IPS-20b (cell line): Measurements from ENCODE around the gene AACS.
A peak's percentile ranks its signal among the peaks of the same experiment; 100 is the strongest.
"Not testable (repeated sequence)": the region's sequence is repeated elsewhere in the genome, so short reads cannot be mapped to it uniquely, and the experiment has no call there.

Experiments used
- H3K27ac ChIP-seq: one replicate; pipeline ENCODE4 v1.5.1; 2013; ENCODE audit warnings: low read length
- H3K27me3 ChIP-seq: 2 replicates; pipeline ENCODE4 v1.6.1; 2013; ENCODE audit warnings: mild to moderate bottlenecking, low read length, inconsistent platforms; ENCODE audit not compliant: insufficient read depth
- H3K36me3 ChIP-seq: 2 replicates; pipeline ENCODE4 v1.6.1; 2013; ENCODE audit warnings: low read depth, mild to moderate bottlenecking, inconsistent platforms, low read length, moderate library complexity; ENCODE audit not compliant: insufficient read depth
- H3K4me1 ChIP-seq: 2 replicates; pipeline ENCODE4 v1.6.1; 2013; ENCODE audit warnings: mild to moderate bottlenecking, control low read depth, inconsistent platforms, low read length, moderate library complexity; ENCODE audit not compliant: insufficient read depth
- H3K4me3 ChIP-seq: 2 replicates; pipeline ENCODE4 v1.5.1; 2013; ENCODE audit warnings: mild to moderate bottlenecking, low read length, inconsistent platforms
- H3K9ac ChIP-seq: 2 replicates; pipeline ENCODE4 v1.6.1; 2013; ENCODE audit warnings: low read depth, mild to moderate bottlenecking, inconsistent platforms, low read length, moderate library complexity
- H3K9me3 ChIP-seq: 2 replicates; pipeline ENCODE4 v1.6.1; 2013; ENCODE audit warnings: mild to moderate bottlenecking, low read depth, low read length, inconsistent platforms; ENCODE audit not compliant: insufficient read depth

The AACS gene

DNA sequence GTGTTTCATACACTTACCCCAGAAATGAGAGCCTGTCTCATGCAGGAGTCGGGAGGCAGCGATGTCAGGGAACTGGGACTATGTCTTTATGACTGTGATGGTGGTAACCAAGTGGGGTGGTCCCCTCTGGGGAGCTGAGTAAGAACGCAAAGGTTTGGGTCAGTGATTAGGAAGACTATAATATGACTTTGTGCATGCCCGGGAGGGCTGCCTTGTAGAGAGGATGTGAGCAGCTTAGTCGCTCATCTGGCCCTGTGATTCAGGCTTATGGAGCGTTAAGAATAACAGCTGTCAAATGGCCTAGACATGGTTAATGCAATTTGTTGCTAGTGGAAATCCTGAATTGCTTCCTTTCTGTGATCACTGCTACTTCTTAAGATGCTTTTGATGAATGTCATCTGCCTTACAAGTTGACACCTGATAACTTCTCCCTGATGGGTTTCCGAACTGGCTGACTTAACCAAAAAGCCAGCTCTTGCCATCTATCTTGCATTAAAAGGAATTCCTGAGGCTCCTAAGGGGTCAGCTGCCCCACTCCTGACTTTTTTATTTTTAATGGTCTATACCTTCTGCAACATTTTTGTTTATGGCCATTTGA is 35.4 kb upstream of the AACS start:
- Histone ChIP-seq H3K9ac (no peak overlapping the region), H3K27ac (no peak overlapping the region), H3K27me3 (no peaks in the 10 kb centered on the region), H3K36me3 (peaks cover 14% of the 10 kb centered on the region), H3K9me3 (peaks cover 3% of the 10 kb centered on the region; the same call in 1 of the 2 replicates), H3K4me1 (no peaks in the 10 kb centered on the region), H3K4me3 (no peak overlapping the region)

DNA sequence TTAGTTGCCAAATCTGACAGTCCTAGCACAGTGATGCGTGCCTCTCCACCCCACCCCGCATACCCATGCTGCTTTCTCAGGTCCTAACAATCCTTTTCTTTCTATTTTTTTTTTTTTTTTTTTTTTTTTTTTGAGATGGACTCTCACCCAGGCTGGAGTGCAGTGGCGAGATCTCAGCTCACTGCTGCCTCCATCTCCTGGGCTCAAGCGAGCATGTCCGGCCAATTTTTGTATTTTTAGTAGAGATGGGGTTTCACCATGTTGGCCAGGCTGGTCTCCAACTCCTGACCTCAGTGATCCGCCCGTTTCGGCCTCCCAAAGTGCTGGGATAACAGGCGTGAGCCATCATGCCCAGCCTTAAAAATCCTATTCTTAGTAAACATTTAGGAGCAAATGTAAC is 33.8 kb upstream of the AACS start:
- not testable (repeated sequence) for H3K9me3 ChIP-seq, H3K27ac ChIP-seq, H3K27me3 ChIP-seq, H3K4me3 ChIP-seq, H3K4me1 ChIP-seq, H3K36me3 ChIP-seq, H3K9ac ChIP-seq

DNA sequence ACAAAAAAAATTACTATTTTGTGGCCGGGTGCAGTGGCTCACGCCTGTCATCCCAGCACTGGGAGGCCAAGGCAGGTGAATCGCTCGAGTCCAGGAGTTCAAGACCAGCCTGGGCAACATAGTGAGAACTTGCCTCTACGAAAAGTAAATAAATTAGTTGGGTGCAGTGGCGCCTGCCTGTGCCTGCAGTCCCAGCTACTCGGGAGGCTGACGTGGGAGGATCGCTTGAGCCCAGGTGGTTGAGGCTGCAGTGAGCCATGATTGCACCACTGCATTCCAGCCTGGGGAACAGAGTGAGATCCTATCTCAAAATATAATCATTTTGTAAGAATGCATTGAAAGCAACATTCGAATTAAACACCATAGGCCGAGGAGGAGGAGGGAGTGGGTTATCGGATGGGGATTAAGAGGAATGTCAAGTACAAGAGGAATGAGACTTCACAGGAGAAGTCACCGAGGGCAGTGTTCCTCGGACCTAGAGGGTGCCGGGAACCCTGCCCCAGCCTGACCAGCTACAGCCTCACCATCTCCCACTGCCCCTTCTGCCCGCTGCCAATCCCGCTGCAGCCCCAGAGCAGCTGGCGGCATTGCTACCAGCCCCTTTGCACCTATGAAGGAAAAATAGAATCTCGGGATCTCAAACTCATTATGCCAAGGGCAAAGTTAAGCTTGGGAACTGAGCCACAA is 32.6 kb upstream of the AACS start:
- Histone ChIP-seq H3K27ac (no peak overlapping the region), H3K36me3 (no peaks in the 10 kb centered on the region), H3K9ac (no peak overlapping the region), H3K4me1 (no peaks in the 10 kb centered on the region), H3K4me3 (no peak overlapping the region), H3K27me3 (no peaks in the 10 kb centered on the region), H3K9me3 (peaks cover 7% of the 10 kb centered on the region; the same call in 1 of the 2 replicates)

DNA sequence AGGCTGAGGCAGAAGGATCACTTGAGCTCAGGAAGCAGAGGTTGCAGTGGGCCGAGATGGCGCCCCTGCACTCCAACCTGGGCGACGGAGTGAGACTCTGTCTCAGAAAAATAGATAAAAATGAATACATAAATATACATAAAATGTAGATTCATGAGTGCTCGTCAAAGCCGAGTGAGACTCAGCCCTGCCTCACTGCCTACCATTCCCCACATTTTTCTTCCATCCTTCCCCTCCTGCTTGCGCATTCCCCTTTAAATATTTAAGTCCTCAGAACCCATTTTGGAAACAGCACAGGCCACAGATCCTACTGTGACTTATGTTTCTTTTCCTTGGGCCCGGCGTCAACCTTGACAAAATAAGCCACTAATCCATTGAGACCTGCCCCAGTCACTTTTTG is 31.9 kb upstream of the AACS start:
- Histone ChIP-seq H3K4me1 (no peaks in the 10 kb centered on the region), H3K9ac (no peak overlapping the region), H3K4me3 (no peak overlapping the region), H3K27ac (no peak overlapping the region), H3K27me3 (no peaks in the 10 kb centered on the region), H3K9me3 (peaks cover 7% of the 10 kb centered on the region; the same call in 1 of the 2 replicates), H3K36me3 (no peaks in the 10 kb centered on the region)

DNA sequence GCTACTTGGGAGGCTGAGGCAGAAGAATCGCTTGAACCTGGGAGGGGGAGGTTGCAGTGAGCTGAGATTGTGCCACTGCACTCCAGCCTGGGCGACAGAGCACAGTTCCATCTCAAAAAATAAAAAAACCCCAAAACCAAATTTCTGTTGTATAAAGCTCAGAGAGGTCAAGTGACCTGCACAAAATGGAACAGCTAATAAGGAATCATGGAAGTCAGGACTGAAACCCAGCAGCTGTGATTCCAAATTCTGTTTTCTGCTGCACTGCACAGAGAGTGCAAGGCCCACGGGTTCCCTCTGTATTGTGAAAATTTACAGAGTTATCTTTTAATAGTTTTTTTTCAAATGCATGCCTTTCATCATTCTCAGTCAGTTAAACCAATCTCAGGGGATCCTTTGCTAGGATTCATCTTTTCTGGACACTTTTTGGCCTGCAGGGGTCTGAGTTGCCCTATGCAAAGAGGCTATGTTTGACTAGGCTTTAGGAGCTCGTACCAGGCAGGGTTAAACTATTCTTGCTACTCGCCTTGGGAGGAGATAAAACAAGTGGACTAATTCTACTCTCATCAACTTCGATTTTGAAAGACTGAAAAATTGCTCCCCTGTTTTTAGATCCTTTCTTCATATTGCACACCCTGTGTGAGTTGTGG is 26.1 kb upstream of the AACS start:
- Histone ChIP-seq H3K27ac (no peak overlapping the region), H3K27me3 (no peaks in the 10 kb centered on the region), H3K4me1 (no peaks in the 10 kb centered on the region), H3K36me3 (no peaks in the 10 kb centered on the region), H3K9me3 (peaks cover 7% of the 10 kb centered on the region; the same call in 1 of the 2 replicates), H3K9ac (no peak overlapping the region), H3K4me3 (no peak overlapping the region)

DNA sequence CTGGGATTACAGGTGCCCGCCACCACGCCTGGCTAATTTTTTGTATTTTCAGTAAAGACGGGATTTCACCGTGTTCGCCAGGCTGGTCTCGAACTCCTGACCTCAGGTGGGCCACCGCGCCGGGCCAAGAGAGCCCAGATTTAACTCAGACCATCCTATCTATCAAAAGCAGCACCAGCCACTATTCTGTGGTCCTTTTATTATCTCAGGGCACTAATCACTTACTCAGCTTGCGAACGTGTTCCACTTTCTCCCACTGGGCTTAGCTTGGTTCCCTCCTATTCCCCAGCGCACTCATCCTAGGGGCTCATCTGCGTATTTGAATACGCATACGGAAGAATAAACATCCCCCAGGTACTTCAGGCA is 16.2 kb upstream of the AACS start:
- Histone ChIP-seq H3K27ac (no peak overlapping the region), H3K27me3 (no peaks in the 10 kb centered on the region), H3K4me3 (peak overlapping the region; percentile 65), H3K36me3 (no peaks in the 10 kb centered on the region), H3K4me1 (no peaks in the 10 kb centered on the region), H3K9me3 (no peaks in the 10 kb centered on the region), H3K9ac (peak overlapping the region; percentile 25; the same call in 1 of the 2 replicates)

DNA sequence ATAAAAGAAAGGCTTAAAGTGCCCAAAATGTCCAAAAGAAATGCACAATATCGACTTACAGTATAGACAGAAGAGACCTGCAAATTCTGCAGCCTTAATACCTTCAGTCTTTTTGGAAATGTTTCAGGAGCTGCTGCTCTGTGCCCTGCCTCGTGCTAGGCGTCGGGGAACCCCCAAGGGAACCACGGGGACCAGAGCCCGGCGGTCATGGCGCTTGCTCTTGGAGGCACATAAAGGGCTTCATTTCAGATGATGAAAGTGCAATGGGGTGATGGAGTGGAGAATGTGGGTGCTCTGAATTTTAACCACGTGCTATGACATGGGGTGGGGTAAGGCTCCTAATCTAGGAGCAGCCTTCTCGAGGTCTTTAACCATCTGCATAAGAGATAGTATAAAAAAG is 14.8 kb upstream of the AACS start:
- no peak overlapping the region for H3K4me3 ChIP-seq
- H3K36me3 ChIP-seq = no peaks in the 10 kb centered on the region
- no peaks in the 10 kb centered on the region for H3K9me3 ChIP-seq
- H3K4me1 ChIP-seq = no peaks in the 10 kb centered on the region
- no peaks in the 10 kb centered on the region for H3K27me3 ChIP-seq
- no peak overlapping the region for H3K27ac ChIP-seq
- no peak overlapping the region for H3K9ac ChIP-seq

DNA sequence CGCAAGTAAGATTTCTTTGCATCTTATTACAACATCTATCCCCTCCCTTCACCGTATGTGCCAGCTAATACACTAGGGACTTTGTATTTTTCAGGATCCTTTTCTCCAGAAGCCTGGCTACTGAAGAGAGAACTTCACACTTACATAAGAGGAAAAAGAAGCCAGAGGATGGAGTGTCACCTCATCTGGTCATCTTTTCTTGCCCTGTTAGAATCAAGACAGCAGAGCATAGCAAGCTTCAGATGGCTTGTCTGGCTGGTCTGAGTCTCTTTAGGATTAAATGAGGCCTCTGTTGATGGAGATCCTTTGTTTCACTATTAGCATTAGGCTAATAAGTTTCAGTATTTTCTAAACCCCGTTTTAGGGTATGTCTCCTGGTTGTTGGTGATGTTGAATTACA is 14.4 kb upstream of the AACS start:
- H3K36me3 ChIP-seq = no peaks in the 10 kb centered on the region
- H3K27me3 ChIP-seq = no peaks in the 10 kb centered on the region
- no peak overlapping the region for H3K4me3 ChIP-seq
- H3K9ac ChIP-seq = no peak overlapping the region
- no peaks in the 10 kb centered on the region for H3K4me1 ChIP-seq
- H3K9me3 ChIP-seq = no peaks in the 10 kb centered on the region
- H3K27ac ChIP-seq = no peak overlapping the region

DNA sequence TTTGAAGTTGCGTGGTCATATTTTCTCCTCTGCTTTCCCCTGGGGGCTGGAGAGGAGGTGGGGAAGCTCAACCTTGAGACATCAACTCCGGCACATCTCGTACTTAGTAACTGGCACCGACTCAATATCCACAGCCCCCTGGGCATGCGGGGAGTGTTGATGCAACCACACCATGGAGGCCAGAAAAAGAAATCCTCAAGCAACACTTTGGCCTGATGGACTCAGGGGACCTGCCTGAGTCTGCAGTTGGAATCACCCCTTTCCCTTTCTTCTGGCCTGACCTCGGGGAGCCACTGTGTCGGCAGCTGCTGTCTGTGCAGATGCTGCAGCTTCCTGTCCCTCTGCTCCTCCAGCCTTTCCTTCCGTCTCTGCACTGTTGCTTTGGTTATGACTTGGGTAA is 11.4 kb upstream of the AACS start:
- no peak overlapping the region for H3K9ac ChIP-seq
- no peak overlapping the region for H3K27ac ChIP-seq
- H3K4me1 ChIP-seq = no peaks in the 10 kb centered on the region
- H3K9me3 ChIP-seq = no peaks in the 10 kb centered on the region
- no peaks in the 10 kb centered on the region for H3K36me3 ChIP-seq
- H3K4me3 ChIP-seq = no peak overlapping the region
- H3K27me3 ChIP-seq = no peaks in the 10 kb centered on the region

DNA sequence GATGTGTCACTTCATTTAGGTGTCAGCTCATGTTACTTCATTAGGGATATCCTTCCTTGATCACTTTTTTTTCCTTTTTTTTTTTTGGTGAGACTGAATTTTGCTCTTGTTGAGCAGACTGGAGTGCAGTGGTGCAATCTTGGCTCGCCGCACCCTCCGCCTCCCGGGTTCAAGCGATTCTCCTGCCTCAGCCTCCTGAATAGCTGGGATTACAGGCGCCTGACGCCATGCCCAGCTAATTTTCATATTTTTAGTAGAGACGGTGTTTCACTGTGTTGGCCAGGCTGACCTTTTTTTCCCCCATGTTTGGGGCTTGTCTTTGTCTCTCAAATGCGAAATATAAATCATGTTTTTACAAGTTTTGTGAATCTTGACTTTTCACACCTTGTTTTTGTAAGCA is 9.6 kb upstream of the AACS start:
- Histone ChIP-seq H3K9me3 (peaks cover 1% of the 10 kb centered on the region; the same call in 1 of the 2 replicates), H3K27ac (no peak overlapping the region), H3K36me3 (no peaks in the 10 kb centered on the region), H3K9ac (no peak overlapping the region), H3K27me3 (no peaks in the 10 kb centered on the region), H3K4me1 (no peaks in the 10 kb centered on the region), H3K4me3 (no peak overlapping the region)

DNA sequence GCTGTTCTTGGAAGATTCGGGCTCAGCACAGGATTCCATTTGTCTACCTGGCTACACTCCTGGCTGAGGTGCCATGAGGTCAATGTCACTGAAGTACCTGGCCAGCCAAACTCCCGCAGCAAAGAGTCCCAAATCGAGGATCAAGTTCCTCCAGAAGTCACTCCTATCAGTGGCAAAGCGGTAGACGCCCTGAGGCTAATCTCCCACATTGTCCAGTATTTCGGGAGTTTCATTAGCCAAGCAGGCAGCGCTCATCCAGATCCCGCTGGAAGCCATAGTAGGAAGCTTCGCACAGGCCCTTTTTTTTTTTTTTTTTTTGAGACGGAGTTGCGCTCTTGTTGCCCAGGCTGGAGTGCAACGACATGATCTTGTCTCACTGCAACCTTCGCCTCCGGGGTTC is 8.9 kb upstream of the AACS start:
- no peak overlapping the region for H3K9ac ChIP-seq
- H3K27ac ChIP-seq = no peak overlapping the region
- peaks cover 8% of the 10 kb centered on the region; the same call in 1 of the 2 replicates for H3K9me3 ChIP-seq

DNA sequence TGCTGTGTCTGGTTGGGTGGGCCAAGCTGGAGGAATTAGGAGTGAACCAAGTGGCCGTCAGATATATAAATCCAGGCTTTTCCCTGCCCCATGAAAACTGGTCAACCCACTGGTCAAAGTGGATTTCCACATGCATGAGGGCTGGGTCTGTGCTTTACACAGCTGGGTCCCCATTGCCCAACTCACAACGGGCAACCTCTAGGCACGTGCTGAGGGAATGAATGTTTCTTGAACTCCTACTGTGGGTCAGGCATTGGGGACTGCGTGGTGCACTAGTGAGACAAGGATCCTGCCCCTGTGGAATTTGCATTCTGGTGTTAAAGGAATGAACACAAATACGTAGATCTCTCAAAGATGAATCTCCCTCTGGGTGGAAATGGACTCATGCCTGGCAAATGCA is 7.5 kb upstream of the AACS start:
- peaks cover 13% of the 10 kb centered on the region; the same call in 1 of the 2 replicates for H3K9me3 ChIP-seq
- H3K27ac ChIP-seq = no peak overlapping the region
- peaks cover under 1% of the 10 kb centered on the region; the same call in 1 of the 2 replicates for H3K4me1 ChIP-seq
- H3K9ac ChIP-seq = no peak overlapping the region
- no peaks in the 10 kb centered on the region for H3K36me3 ChIP-seq
- H3K27me3 ChIP-seq = no peaks in the 10 kb centered on the region
- H3K4me3 ChIP-seq = no peak overlapping the region

More for the DNA sequence above, 8.9 kb upstream of the AACS start:
- H3K36me3 ChIP-seq = no peaks in the 10 kb centered on the region
- no peaks in the 10 kb centered on the region for H3K27me3 ChIP-seq
- H3K4me3 ChIP-seq = no peak overlapping the region
- H3K4me1 ChIP-seq = no peaks in the 10 kb centered on the region
